Measurements from ENCODE around the gene BEND6.
A peak's percentile ranks its signal among the peaks of the same experiment; 100 is the strongest.

The BEND6 gene

GRCh38 chr6:56944661-56945060 lies 10.2 kb upstream of the BEND6 start:
- DNase-seq = no peak

- no peak for DNase-seq
Observed at GRCh38 chr6:56946368-56946767, 8.5 kb upstream of the BEND6 start.

DNA sequence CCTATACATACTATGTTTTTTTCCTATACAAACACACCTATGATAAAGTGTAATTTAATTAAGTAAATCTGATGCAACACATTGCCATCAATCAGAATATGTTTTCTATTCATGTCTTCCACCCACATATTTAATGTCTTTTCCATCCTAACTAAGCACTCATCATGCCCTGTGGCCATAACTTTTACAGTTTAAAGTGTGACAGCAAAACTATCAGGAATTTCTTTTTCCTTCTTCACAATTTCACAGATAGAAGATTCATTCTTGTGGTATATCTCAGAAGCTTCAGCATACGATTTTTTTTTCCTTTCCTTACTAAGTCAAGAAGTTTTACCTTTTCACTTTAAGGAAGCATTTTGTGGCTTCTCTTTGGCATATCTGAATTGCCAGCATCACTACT lies 7.0 kb upstream of the BEND6 start:
- DNase-seq = no peak

- no peak for DNase-seq
Observed at GRCh38 chr6:56949265-56949664, 5.6 kb upstream of the BEND6 start.

- DNase-seq = no peak
Observed at GRCh38 chr6:56949925-56950495, 4.9 kb upstream of the BEND6 start.

DNA sequence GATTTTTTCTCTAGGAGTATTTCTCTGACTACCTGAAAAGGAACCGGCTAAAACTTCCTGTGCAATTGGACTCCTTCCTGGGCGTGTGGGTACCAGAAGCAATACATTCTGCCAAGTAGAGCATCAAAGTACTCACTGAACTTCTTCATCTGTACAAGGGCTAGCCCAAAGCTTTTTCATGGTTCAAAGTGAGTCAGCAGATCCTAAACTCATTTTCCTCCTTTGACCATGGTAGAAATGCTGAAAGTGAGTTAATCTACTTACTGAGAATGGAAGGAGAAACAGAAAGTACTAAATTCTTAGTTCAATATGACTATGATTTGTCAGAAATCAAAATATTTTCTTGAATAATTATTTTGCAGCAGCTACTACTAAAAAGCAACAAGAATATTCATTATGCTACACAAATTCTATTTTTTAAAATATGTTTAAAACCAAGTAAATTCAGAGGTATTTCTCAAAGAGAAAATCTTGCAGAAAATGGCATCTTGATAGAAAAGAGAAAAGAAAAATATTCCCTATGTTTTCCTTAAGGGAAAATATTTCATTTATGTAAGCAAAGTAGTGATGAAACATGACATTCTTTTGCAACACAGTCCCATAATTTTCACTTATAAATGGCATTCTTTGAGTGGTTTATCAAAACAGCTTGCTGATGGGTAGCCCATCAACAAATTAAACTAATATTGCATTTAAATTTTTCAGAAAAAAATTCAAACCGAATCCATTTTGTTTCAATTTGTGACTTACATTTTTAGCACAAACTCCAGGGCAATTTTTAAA lies 3.7 kb upstream of the BEND6 start:
- no peak for DNase-seq

DNA sequence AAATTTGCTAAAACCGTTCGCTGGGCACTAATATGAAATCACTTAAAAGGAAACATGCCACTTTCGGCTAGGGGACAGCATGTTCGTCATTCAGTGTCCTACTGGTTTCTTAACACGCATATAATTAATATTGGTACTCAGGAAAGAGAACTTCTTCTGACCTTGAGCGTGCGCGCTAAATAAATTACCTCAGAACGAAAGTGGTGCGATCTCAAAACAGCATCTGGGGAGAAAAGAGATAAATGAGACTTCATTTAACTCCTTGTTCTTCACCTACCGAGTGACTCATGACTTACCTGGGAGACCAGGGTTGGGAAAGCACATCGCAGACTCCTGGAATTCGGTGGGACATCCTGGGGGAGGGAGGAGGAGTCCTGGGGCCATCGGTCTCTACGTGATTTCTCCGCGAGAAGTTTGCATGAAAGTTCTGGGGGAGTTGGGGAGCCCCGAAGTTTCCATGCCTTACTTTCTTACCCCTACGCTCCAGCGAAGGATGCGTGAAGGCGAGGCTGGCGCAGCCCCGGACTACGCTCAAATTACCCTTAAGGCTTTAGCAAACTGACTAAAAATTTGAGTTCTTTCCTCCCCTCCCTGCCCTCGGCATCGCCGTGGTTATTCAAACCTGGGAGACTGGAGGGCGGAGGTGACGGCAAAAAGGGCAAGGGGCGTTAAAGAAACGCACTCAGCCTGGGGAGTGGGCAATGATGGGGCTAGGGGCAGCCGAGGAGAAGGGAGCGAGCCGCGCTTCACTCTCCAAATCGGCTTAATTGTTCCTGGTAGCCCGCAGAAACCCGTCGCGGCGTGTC lies 1.1 kb upstream of the BEND6 start:
- no peak for DNase-seq

GRCh38 chr6:56955171-56956155 lies 556 bp downstream of the BEND6 start:
- peak; percentile 54 for DNase-seq

- no peak for DNase-seq
Observed at GRCh38 chr6:56956491-56956890, 1.6 kb downstream of the BEND6 start.

GRCh38 chr6:56957856-56958255 lies 2.9 kb downstream of the BEND6 start:
- no peak for DNase-seq

GRCh38 chr6:56958481-56958880 lies 3.6 kb downstream of the BEND6 start:
- no peak for DNase-seq

DNA sequence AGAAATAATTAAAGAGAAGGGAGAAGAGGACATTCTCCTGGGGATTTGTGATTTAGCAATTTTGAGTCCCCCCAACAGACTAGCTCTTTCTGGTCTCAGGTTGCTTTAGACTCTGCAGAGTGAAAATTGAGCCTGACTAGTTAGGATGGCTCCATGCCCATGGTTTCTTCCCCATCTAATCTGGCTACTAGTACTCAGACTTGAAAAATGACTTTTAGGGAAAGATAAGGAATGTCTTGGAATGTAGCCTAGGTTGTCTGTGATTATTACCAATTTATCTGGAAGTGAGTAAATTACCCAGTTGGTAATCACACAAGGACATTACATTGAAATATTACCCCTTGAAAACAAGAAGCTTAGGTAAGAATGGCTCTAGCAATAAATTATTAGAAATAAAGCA lies 4.2 kb downstream of the BEND6 start:
- DNase-seq = no peak

DNA sequence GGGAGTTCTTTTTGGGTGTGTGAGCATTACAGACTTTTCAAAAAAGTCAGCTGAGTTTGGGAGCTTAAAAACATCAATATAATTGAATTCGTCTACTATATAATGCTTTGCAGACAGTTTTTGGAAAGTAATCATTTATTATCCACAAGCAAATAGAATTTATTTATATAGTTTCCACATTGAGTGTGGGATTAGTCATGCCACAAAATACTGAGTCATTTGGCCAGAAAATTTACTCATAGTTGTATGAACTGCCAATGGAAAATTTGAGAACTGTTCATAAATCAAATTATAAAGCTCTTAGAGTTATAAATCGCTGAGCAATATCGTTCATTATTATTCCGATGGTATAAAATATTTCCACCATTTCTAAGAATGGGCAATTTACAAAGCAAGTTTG lies 5.0 kb downstream of the BEND6 start:
- no peak for DNase-seq

- DNase-seq = no peak
Observed at GRCh38 chr6:56961151-56961550, 6.2 kb downstream of the BEND6 start.

GRCh38 chr6:56962441-56962840 lies 7.5 kb downstream of the BEND6 start:
- DNase-seq = no peak

GRCh38 chr6:56963043-56963442 lies 8.1 kb downstream of the BEND6 start:
- DNase-seq = no peak

GRCh38 chr6:56963793-56964192 lies 8.9 kb downstream of the BEND6 start:
- no peak for DNase-seq

- no peak for DNase-seq
Observed at GRCh38 chr6:56965126-56965525, 10.2 kb downstream of the BEND6 start.

DNA sequence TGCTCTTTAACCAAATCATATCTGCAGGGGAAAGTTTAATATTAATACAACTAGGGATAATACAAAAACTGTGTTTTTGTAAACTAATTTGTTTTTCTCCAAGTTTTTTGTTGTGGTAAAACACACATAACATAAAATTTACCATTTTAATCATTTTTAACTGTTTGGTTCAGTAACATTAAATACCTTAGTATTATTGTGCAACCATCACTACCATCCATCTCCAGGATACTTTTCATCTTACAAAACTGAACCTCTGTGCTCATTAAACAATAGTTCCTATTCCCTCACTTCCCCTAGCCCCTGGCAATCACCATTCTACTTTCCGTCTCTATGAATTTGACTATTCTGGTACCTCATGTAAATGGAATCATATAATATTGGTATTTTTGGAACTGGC lies 15.9 kb downstream of the BEND6 start:
- no peak for DNase-seq

DNA sequence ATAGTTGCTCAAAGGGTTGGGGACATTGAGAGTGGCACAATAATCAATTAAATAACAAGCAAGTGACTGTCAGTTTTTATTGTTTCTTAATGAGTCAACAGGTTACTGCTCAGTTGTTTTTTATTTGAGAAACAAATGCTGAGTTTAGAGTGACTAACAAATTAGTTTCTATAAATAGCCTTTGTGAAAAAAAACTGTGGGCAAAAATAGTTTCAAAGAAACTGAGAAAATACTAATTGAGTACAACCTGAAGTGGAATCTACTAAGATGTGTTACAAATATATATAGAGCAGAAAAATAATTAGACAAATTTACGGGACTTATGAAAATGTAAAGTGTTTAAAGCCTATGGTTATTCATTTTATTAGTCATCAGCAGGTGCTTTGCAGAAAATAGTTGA lies 22.3 kb downstream of the BEND6 start:
- DNase-seq = no peak

- DNase-seq = no peak
Observed at GRCh38 chr6:56978530-56978929, 23.6 kb downstream of the BEND6 start.

DNA sequence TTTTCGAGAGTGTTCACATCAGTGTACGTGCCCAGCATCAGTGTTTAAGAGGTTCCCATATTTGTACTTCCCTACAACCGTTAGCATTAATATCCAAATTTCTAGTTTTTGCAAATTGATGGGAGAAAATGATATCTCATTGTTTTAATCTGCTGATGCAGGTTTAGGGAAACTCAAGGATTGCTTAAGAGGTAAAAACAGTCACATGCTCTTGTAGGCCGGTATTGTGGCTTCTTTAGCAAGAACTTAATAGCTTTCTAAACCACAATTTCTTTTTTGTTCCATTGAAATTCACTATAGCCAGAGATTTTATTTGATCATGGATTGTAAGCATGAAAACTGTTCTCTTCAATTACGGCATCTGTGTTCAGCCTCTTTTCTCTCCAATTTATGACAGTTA lies 29.5 kb downstream of the BEND6 start:
- DNase-seq = no peak

DNA sequence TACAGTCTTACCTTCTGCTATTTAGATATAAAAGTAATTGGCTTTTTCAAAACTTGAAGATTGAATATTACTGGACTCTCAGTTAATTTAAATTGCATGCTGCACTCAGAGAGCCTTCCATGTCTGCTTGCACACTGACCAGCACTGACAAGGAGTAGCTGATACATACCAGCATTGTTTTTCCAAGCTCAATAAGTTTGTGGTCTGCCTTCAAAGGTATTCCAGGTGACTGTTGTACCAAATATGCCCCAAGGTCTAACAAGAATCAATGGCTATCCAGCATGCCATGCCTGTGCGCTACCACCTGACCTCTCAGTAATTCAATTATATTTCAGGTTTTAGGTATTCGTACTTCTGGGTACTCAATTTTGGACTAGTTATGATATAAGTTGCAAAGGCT lies 30.0 kb downstream of the BEND6 start:
- no peak for DNase-seq
